Measurements from ENCODE around the gene ABCC6. TPM values are rescaled to one million over a fixed set of nuclear protein-coding genes. Genes with fewer than 3 reads are reported as not detected.
"Not testable (repeated sequence)": the region's sequence is repeated elsewhere in the genome, so short reads cannot be mapped to it uniquely, and the experiment has no call there.

ABCC6 gene
- total and polyA plus RNA-seq, 2 donors (not counting 3 experiments of a cell fraction or from before 2014, with no cell fraction given) = 0.07 to 0.84 TPM

DNA sequence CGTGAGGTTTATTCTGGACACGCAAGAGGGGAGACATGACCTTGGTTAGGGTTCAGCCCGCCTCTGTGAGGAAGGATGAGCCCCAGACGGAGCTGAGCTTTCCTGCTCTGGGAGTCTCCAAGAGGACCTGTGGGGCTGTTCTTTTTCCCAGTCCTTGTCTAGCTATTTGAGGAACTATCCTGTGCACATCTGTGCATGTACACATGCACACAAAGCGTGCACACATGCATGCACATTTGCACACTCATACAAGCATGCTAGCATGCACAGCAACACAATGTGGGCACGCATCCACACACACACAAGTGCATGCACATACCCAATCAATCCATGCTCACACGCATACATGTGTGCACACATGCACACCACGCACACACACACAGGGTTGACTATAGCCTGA, 40.4 kb downstream of the ABCC6 start:
- POLR2A ChIA-PET = no interaction called here
- no peak for FAIRE-seq
- dilution Hi-C loops (cut with MboI; ENCODE audit: extremely low pct_ligation_motif_present, low sequenced_read_pairs) (no loop called here), intact Hi-C loops (cut with micrococcal nuclease) (no loop called here)
- no TSS peak for BruUV-seq (replicated peaks)
- no peak overlapping the region for H3K9ac ChIP-seq (replicated peaks; ENCODE audit: extremely low read depth, insufficient read depth, low read length)
- H3K9me3 ChIP-seq (replicated peaks; ENCODE audit: control insufficient read depth, insufficient read depth, low read length) = no peaks in the 10 kb centered on the region
- H4K20me1 ChIP-seq (replicated peaks; ENCODE audit: control insufficient read depth, extremely low read depth, insufficient read depth, low read length) = no peaks in the 10 kb centered on the region
- TF ChIP-seq MYC (IDR thresholded peaks at IDR 0.05; ENCODE audit: low read depth, low read length) (no peak), FOS (IDR thresholded peaks at IDR 0.05; ENCODE audit: borderline replicate concordance, insufficient read depth, low read length) (no peak), POLR2A (IDR thresholded peaks at IDR 0.05; ENCODE audit: low read depth, low read length) (no peak), JUN (IDR thresholded peaks at IDR 0.05; ENCODE audit: borderline replicate concordance, insufficient read depth, insufficient read length, low read depth) (no peak), POLR2AphosphoS5 (IDR thresholded peaks at IDR 0.05; ENCODE audit: insufficient read depth, low read depth, low read length) (no peak), EZH2 (IDR thresholded peaks at IDR 0.05; ENCODE audit: borderline replicate concordance, low read depth, low read length, severe bottlenecking) (no peak), GATA2 (IDR thresholded peaks at IDR 0.05; ENCODE audit: insufficient read depth, insufficient read length, low read depth, low read length) (no peak)
- TF ChIP-seq, protein P1, sequence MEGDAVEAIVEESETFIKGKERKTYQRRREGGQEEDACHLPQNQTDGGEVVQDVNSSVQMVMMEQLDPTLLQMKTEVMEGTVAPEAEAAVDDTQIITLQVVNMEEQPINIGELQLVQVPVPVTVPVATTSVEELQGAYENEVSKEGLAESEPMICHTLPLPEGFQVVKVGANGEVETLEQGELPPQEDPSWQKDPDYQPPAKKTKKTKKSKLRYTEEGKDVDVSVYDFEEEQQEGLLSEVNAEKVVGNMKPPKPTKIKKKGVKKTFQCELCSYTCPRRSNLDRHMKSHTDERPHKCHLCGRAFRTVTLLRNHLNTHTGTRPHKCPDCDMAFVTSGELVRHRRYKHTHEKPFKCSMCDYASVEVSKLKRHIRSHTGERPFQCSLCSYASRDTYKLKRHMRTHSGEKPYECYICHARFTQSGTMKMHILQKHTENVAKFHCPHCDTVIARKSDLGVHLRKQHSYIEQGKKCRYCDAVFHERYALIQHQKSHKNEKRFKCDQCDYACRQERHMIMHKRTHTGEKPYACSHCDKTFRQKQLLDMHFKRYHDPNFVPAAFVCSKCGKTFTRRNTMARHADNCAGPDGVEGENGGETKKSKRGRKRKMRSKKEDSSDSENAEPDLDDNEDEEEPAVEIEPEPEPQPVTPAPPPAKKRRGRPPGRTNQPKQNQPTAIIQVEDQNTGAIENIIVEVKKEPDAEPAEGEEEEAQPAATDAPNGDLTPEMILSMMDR (IDR thresholded peaks at IDR 0.05; ENCODE audit: extremely low read depth in 1 of 2, insufficient read depth in 1 of 2, low read depth in 1 of 2, low read length in 2 of 2) = no peak
- TF ChIP-seq, protein P2, sequence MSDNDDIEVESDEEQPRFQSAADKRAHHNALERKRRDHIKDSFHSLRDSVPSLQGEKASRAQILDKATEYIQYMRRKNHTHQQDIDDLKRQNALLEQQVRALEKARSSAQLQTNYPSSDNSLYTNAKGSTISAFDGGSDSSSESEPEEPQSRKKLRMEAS (IDR thresholded peaks at IDR 0.05; ENCODE audit: insufficient read depth, insufficient read length) = no peak
- H3K79me2 ChIP-seq (ENCODE audit: control insufficient read depth, insufficient read depth, low read length) = no peaks in the 10 kb centered on the region
- no peaks in the 10 kb centered on the region for H3K27me3 ChIP-seq (ENCODE audit: control insufficient read depth in 2 of 2, insufficient read depth in 2 of 2, low read length in 2 of 2)
- no peak for DNase-seq (ENCODE audit: low read depth, low spot score)
- H2AFZ ChIP-seq (ENCODE audit: low read depth, low read length) = no peak overlapping the region
- H3K4me3 ChIP-seq (replicated peaks in 1 of 3; ENCODE audit: insufficient read depth in 1 of 3, low read depth in 1 of 3, low read length in 3 of 3) = no peak overlapping the region
- no peak overlapping the region for H3K4me2 ChIP-seq (ENCODE audit: insufficient read depth, low read length)
- H3K36me3 ChIP-seq (ENCODE audit: control insufficient read depth in 2 of 2, extremely low read depth in 1 of 2, insufficient read depth in 2 of 2, low read length in 2 of 2) = no peaks in the 10 kb centered on the region
- H3K27ac ChIP-seq (ENCODE audit: insufficient read depth, low read depth, low read length) = no peak overlapping the region
- no peaks in the 10 kb centered on the region for H3K9me1 ChIP-seq (replicated peaks; ENCODE audit: control insufficient read depth, extremely low read depth, insufficient read depth, low read length)
- CTCF ChIA-PET = interaction anchor here (1.4 kb wide), 1 partner anchor 9 kb away, joined by 4 read pairs; no protein-coding TSS in a partner anchor
- no peaks in the 10 kb centered on the region for H3K4me1 ChIP-seq (ENCODE audit: control insufficient read depth, extremely low read depth, insufficient read depth, low read length)

DNA sequence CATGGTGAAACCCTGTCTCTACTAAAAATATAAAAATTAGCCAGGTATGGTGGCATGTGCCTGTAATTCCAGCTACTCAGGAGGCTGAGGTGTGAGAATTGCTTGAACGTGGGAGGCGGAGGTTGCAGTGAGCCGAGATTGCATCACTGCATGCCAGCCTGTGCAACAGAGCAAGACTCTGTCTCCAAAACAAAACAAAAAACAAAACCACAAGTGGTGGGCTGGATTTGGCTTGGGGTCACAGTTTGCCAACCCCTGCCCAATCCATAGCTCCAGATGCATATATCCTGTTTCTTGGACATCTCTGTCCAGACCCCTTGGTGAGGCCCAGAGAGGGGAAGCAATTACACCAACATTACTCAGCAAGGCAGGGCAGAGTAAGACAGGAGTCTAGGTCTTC, 41.5 kb downstream of the ABCC6 start:
- FAIRE-seq; H2AFZ ChIP-seq (ENCODE audit: low read depth, low read length); H3K27ac ChIP-seq (ENCODE audit: insufficient read depth, low read depth, low read length); H3K9ac ChIP-seq (replicated peaks; ENCODE audit: extremely low read depth, insufficient read depth, low read length); H3K4me1 ChIP-seq (ENCODE audit: control insufficient read depth, extremely low read depth, insufficient read depth, low read length); H3K36me3 ChIP-seq (ENCODE audit: control insufficient read depth in 2 of 2, extremely low read depth in 1 of 2, insufficient read depth in 2 of 2, low read length in 2 of 2); H3K27me3 ChIP-seq (ENCODE audit: control insufficient read depth in 2 of 2, insufficient read depth in 2 of 2, low read length in 2 of 2); H3K9me1 ChIP-seq (replicated peaks; ENCODE audit: control insufficient read depth, extremely low read depth, insufficient read depth, low read length); H3K4me2 ChIP-seq (ENCODE audit: insufficient read depth, low read length); POLR2A ChIA-PET; dilution Hi-C loops (cut with MboI; ENCODE audit: extremely low pct_ligation_motif_present, low sequenced_read_pairs); H3K4me3 ChIP-seq (replicated peaks in 1 of 3; ENCODE audit: insufficient read depth in 1 of 3, low read depth in 1 of 3, low read length in 3 of 3); H3K79me2 ChIP-seq (ENCODE audit: control insufficient read depth, insufficient read depth, low read length); H3K9me3 ChIP-seq (replicated peaks; ENCODE audit: control insufficient read depth, insufficient read depth, low read length); intact Hi-C loops (cut with micrococcal nuclease); DNase-seq (ENCODE audit: low read depth, low spot score); H4K20me1 ChIP-seq (replicated peaks; ENCODE audit: control insufficient read depth, extremely low read depth, insufficient read depth, low read length); BruUV-seq (replicated peaks): not testable (repeated sequence)
- CTCF ChIA-PET = interaction anchor here (1.1 kb wide), 1 partner anchor 404 kb away, joined by 3 read pairs; no protein-coding TSS in a partner anchor

Data from endothelial cell of umbilical vein (primary cell).